Measurements from ENCODE around the gene APOBEC4.
A peak's percentile ranks its signal among the peaks of the same experiment; 100 is the strongest.
"Not testable (repeated sequence)": the region's sequence is repeated elsewhere in the genome, so short reads cannot be mapped to it uniquely, and the experiment has no call there.

Gene APOBEC4

GRCh38 chr1:183630748-183631147 is 22.4 kb downstream of the APOBEC4 start:
- TF ChIP-seq CTCF (IDR thresholded peaks at IDR 0.05; ENCODE audit: low read length, missing control alignments): no peak
- no peak overlapping the region for H3K4me3 ChIP-seq (replicated peaks; ENCODE audit: low read depth, low read length)
- DNase-seq (ENCODE audit: low read depth): peak; percentile 45

- DNase-seq (ENCODE audit: low read depth): no peak
- no peak overlapping the region for H3K4me3 ChIP-seq (replicated peaks; ENCODE audit: low read depth, low read length)
- TF ChIP-seq CTCF (IDR thresholded peaks at IDR 0.05; ENCODE audit: low read length, missing control alignments): no peak
Observed at GRCh38 chr1:183628537-183628936, 24.6 kb downstream of the APOBEC4 start.

- H3K4me3 ChIP-seq (replicated peaks; ENCODE audit: low read depth, low read length); DNase-seq (ENCODE audit: low read depth): not testable (repeated sequence)
Observed at GRCh38 chr1:183626236-183626635, 26.9 kb downstream of the APOBEC4 start.

GRCh38 chr1:183622884-183623785 is 30.0 kb downstream of the APOBEC4 start:
- peak; percentile 71 for TF ChIP-seq CTCF (IDR thresholded peaks at IDR 0.05; ENCODE audit: low read length, missing control alignments)
- H3K4me3 ChIP-seq (replicated peaks; ENCODE audit: low read depth, low read length): no peak overlapping the region
- DNase-seq (ENCODE audit: low read depth): peak; percentile 79

GRCh38 chr1:183622013-183622412 is 31.1 kb downstream of the APOBEC4 start:
- TF ChIP-seq CTCF (IDR thresholded peaks at IDR 0.05; ENCODE audit: low read length, missing control alignments): no peak
- no peak for DNase-seq (ENCODE audit: low read depth)
- H3K4me3 ChIP-seq (replicated peaks; ENCODE audit: low read depth, low read length): no peak overlapping the region

GRCh38 chr1:183620311-183620710 is 32.8 kb downstream of the APOBEC4 start:
- no peak for DNase-seq (ENCODE audit: low read depth)
- TF ChIP-seq CTCF (IDR thresholded peaks at IDR 0.05; ENCODE audit: low read length, missing control alignments): no peak
- no peak overlapping the region for H3K4me3 ChIP-seq (replicated peaks; ENCODE audit: low read depth, low read length)

- no peak for TF ChIP-seq CTCF (IDR thresholded peaks at IDR 0.05; ENCODE audit: low read length, missing control alignments)
- no peak for DNase-seq (ENCODE audit: low read depth)
- H3K4me3 ChIP-seq (replicated peaks; ENCODE audit: low read depth, low read length): no peak overlapping the region
Observed at GRCh38 chr1:183619781-183620180, 33.3 kb downstream of the APOBEC4 start.

GRCh38 chr1:183618202-183618601 is 34.9 kb downstream of the APOBEC4 start:
- not testable (repeated sequence) for H3K4me3 ChIP-seq (replicated peaks; ENCODE audit: low read depth, low read length); DNase-seq (ENCODE audit: low read depth)

GRCh38 chr1:183612975-183613374 is 40.1 kb downstream of the APOBEC4 start:
- H3K4me3 ChIP-seq (replicated peaks; ENCODE audit: low read depth, low read length); DNase-seq (ENCODE audit: low read depth): not testable (repeated sequence)

Data from fibroblast of pulmonary artery (primary cell).